Globus pallidus (tissue), 1 donor: ENCODE results near the gene ARHGAP33.
A peak's percentile ranks its signal among the peaks of the same experiment; 100 is the strongest.

Source experiments
- DNase-seq: peaks from one replicate; pipeline ENCODE4 v3.0.0-alpha.2; 2015; ENCODE audit warnings: low spot score

Gene ARHGAP33, protein sequence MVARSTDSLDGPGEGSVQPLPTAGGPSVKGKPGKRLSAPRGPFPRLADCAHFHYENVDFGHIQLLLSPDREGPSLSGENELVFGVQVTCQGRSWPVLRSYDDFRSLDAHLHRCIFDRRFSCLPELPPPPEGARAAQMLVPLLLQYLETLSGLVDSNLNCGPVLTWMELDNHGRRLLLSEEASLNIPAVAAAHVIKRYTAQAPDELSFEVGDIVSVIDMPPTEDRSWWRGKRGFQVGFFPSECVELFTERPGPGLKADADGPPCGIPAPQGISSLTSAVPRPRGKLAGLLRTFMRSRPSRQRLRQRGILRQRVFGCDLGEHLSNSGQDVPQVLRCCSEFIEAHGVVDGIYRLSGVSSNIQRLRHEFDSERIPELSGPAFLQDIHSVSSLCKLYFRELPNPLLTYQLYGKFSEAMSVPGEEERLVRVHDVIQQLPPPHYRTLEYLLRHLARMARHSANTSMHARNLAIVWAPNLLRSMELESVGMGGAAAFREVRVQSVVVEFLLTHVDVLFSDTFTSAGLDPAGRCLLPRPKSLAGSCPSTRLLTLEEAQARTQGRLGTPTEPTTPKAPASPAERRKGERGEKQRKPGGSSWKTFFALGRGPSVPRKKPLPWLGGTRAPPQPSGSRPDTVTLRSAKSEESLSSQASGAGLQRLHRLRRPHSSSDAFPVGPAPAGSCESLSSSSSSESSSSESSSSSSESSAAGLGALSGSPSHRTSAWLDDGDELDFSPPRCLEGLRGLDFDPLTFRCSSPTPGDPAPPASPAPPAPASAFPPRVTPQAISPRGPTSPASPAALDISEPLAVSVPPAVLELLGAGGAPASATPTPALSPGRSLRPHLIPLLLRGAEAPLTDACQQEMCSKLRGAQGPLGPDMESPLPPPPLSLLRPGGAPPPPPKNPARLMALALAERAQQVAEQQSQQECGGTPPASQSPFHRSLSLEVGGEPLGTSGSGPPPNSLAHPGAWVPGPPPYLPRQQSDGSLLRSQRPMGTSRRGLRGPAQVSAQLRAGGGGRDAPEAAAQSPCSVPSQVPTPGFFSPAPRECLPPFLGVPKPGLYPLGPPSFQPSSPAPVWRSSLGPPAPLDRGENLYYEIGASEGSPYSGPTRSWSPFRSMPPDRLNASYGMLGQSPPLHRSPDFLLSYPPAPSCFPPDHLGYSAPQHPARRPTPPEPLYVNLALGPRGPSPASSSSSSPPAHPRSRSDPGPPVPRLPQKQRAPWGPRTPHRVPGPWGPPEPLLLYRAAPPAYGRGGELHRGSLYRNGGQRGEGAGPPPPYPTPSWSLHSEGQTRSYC

DNA sequence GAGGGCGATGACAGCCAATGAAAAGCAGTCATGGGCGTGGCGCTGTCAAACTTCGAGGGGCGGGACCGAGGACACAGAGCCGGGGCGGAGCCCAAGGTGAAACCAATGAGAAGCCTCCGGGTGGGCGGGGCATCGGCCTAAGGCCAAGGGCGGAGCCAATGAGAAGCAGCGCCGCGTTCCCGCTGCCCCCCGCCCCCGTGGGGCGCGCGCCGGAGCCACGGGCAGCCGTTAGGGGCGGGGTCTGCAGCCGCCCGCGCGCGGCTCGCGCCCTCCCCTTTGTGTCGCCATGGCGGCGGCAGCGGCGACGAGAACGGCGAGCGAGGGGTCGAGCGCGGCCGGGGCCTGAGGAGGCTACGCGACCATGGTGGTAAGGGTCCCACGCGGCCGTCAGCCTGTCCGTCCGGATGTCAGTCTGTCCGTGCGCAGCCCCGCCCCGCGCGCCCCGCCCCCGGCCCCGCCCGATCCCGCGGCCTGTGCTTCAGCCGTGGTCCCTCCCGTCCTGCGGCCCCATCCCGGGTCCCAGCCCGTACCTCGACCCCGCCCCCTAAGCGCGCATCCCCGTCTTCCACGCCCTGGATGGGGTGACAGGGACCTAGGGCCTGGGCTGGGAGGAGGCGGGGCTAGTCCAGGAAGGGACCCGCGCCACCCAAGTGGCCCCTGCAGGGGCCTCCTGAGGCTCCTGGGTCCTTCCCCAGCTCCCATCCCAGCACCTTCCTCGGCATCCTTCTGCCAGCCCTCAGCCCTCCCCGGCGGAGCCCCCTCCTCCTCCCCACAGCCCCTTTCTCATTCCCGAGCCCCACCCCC lies at the start of gene ARHGAP33:
TSS of gene ARHGAP33 (plus strand) at position 267 of the 804 bp plus-strand sequence. CDS start at position 362, 95 bp downstream.
- peak; percentile 97 for DNase-seq

DNA sequence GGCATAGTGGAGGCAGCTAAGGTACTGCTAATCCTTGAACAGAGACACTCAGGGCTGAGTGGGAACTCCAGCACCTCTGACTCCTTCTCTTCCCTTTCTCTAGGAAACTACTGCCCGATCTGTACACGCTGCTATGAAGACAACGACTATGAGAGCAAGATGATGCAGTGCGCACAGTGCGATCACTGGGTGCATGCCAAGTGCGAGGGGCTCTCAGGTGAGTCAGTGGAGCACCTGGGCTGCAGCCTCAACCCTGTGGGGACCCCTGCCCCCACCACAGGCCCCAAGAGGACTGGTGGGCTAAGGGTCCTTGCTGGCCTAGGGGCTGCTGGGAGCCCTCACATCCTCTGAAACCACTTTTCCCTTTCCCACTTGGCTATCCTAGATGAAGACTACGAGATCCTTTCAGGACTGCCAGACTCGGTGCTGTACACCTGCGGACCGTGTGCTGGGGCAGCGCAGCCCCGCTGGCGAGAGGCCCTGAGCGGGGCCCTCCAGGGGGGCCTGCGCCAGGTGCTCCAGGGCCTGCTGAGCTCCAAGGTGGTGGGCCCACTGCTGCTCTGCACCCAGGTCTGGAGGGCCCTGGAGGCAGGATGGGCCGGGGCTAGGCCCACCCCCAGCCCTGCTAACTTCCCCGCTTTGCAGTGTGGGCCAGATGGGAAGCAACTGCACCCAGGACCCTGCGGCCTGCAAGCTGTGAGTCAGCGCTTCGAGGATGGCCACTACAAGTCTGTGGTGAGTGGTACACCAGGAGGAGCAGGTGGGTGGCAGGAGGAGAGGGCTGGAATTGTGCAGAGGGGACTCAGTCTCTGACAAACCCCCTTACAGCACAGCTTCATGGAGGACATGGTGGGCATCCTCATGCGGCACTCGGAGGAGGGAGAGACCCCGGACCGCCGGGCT lies 48.1 kb upstream of the ARHGAP33 start:
- DNase-seq: no peak

DNA sequence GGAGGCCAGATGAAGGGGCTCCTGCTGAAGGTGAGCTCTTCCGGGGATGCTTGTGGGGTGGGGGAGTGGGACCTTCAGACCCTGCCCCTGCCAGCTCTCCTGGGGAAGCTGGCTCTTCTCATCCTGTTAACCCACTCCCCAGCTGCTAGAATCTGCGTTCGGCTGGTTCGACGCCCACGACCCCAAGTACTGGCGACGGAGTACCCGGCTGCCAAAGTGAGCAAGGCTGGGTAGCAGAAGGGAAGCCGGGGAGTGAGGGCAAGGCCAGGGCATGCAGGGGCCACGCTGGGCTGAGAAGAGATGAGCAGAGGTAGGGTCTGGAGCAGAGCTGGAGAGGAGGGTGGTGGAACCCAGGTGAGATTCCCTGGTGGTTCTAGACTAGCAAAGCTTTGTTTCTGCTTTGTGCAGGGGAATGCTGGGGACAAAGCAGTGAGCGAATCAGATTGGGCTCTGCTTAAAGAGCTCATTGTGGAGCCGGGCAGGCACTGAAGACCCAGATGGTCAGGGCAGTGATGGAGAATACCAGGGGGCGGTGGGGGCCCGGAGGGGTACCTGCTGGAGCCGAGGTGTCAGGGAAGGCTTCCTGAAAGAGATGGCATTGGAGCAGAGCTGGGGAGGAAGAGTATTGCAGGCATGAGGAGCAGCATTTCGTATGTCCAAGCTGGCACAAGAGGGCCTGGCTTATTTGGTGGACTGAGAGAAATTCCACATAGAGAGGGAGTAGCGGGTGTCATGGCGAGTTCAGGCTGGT lies 47.2 kb upstream of the ARHGAP33 start:
- no peak for DNase-seq

DNA sequence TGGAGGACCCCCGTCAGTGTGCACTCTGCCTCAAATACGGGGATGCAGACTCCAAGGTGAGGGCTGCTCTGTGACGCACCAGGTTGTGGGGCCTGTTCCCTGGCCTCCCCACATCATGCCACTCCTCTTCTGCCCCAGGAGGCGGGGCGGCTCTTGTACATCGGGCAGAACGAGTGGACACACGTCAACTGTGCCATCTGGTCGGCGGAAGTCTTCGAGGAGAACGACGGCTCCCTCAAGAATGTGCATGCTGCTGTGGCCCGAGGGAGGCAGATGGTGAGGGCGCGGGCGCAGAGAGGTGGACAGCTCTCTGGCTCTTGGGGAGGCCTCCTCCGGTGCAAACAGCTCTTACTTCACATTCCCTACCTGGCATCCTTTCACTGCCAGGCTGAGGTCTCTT lies 46.3 kb upstream of the ARHGAP33 start:
- DNase-seq: no peak

DNA sequence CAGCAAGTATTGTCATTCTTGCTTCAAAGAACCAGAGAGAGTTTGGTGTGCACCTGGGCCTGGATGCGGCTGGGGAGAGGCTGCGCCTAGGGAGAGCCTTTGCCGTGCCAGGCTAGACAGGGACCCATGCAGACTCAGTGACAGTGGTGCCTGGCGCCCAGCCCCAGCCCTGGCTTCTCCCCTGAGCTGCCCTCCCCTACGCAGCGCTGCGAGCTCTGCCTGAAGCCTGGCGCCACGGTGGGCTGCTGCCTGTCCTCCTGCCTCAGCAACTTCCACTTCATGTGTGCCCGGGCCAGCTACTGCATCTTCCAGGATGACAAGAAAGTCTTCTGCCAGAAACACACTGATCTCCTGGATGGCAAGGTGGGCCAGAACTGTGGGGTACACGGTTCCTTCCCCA lies 45.6 kb upstream of the ARHGAP33 start:
- no peak for DNase-seq

DNA sequence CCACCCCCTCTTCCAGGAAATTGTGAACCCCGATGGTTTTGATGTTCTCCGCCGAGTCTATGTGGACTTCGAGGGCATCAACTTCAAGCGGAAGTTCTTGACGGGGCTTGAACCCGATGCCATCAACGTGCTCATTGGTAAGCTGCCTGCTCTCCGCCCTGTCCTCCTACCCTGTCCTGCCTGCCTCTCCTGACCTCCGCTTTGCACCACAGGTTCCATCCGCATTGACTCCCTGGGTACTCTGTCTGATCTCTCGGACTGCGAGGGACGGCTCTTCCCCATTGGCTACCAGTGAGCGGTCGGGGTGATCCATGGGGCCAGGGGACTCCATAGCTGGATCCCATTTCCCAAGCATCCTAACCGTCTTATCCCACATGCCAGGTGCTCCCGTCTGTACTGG lies 45.0 kb upstream of the ARHGAP33 start:
- no peak for DNase-seq

DNA sequence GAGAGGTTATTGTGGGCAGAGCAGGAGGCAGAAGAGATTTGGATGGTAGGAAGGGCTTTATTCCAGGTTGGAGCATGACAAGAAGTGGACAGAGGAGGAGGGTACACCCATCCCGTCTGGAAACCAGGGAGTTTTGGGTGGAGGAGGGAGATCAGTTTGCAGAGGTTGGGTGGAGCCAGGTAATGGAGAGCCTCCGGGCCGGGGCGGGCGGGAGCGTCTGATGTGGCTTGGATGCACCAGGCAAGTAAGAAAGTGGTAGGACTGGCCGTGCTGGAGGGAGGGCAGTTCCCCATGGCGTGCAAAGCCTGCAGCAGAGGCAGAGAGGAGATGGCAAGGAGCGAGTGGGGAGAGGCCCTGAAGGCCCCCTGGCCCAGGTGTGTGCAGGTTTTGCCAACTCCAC lies 44.0 kb upstream of the ARHGAP33 start:
- DNase-seq: no peak

DNA sequence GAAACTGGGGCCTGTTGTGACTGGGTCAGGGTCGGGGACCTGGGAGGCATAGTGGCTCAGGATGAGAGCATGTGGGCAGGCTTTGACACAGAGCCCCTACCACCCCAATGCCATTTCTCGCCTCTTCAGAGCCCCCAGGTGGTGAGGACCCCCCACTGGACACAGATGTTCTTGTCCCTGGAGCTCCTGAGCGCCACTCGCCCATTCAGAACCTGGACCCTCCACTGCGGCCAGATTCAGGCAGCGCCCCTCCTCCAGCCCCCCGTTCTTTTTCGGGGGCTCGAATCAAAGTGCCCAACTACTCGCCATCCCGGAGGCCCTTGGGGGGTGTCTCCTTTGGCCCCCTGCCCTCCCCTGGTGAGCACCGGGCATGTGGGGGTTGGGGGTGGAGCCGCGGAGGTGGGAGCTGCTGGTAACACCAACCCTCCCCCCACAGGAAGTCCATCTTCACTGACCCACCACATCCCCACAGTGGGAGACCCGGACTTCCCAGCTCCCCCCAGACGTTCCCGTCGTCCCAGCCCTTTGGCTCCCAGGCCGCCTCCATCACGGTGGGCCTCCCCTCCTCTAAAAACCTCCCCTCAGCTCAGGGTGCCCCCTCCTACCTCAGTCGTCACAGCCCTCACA lies 43.5 kb upstream of the ARHGAP33 start:
- DNase-seq: no peak

DNA sequence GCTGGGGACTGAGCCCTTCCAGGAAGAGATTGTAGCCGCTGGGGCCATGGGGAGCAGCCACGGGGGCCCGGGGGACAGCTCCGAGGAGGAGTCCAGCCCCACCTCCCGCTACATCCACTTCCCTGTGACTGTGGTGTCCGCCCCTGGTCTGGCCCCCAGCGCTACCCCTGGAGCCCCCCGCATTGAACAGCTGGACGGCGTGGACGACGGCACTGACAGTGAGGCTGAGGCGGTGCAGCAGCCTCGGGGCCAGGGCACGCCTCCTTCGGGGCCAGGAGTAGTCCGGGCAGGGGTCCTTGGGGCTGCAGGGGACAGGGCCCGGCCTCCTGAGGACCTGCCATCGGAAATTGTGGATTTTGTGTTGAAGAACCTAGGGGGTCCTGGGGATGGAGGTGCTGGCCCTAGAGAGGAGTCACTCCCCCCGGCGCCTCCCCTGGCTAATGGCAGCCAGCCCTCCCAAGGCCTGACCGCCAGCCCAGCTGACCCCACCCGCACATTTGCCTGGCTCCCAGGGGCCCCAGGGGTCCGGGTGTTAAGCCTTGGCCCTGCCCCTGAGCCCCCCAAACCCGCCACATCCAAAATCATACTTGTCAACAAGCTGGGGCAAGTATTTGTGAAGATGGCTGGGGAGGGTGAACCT lies 42.7 kb upstream of the ARHGAP33 start:
- no peak for DNase-seq

DNA sequence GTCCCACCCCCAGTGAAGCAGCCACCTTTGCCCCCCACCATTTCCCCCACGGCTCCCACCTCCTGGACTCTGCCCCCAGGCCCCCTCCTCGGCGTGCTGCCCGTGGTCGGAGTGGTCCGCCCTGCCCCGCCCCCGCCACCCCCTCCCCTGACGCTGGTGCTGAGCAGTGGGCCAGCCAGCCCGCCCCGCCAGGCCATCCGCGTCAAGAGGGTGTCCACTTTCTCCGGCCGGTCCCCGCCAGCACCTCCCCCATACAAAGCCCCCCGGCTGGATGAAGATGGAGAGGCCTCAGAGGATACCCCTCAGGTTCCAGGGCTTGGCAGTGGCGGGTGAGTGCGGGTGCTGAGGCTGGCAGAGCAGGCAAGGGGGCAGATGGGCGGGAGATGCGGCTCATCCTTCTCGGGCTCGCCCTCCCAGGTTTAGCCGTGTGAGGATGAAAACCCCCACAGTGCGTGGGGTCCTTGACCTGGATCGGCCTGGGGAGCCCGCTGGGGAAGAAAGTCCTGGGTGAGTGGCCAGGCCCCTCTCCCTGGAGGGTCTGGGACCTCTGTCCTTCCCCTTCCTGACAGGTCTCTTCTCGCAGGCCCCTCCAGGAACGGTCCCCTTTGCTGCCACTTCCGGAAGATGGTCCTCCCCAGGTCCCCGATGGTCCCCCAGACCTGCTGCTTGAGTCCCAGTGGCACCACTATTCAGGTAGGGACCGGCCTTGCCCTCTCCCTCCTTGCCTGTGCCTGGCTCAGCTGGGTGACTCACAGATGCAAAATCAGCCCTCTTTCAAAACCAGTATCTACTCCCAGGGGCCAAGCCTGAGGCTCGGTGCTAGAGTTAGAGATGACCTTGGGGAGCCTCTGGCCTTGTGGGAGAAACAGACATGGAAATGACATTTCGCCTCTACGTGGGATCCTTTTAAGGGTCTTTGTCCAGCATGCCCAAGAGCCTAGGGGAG lies 41.9 kb upstream of the ARHGAP33 start:
- no peak for DNase-seq

DNA sequence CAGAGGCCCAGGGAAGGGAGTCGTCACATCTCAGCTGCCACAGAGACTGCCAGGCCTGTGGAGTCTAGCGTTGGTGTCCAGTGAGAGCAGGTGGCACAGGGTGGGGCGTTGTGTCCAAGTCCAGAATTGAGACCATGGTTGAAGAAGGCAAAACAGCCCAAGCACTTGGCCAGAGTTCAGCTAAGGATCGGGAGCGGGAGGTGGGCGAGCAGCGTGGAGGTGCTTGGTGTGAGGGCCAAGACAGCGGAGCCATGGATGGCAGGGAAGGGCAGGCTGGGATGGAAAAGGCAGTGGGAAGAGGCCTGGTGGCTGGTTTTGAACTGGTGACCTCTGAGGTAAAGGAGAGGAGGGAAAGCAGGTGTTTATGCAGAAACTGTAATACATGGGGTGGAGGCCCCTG lies 41.1 kb upstream of the ARHGAP33 start:
- no peak for DNase-seq

DNA sequence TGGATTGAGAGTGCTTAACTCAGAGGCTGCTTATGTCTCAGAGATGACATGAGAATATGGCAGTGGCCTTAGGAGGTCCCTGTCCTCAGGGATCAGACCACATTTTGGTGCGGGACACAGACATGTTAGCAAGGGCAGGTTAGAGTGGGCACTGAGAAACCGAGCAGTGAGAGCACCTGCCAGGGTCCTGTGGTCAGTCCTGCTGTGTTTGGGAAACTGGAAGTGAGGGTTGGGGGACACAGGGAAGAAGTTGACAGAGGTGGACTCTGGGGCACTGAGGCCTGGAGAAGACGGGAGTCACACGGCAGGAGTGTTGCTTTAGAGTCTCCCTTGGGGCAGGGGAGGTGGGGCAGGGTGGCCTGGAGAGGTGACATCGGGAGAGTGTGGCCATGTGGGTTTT lies 40.5 kb upstream of the ARHGAP33 start:
- DNase-seq: no peak

DNA sequence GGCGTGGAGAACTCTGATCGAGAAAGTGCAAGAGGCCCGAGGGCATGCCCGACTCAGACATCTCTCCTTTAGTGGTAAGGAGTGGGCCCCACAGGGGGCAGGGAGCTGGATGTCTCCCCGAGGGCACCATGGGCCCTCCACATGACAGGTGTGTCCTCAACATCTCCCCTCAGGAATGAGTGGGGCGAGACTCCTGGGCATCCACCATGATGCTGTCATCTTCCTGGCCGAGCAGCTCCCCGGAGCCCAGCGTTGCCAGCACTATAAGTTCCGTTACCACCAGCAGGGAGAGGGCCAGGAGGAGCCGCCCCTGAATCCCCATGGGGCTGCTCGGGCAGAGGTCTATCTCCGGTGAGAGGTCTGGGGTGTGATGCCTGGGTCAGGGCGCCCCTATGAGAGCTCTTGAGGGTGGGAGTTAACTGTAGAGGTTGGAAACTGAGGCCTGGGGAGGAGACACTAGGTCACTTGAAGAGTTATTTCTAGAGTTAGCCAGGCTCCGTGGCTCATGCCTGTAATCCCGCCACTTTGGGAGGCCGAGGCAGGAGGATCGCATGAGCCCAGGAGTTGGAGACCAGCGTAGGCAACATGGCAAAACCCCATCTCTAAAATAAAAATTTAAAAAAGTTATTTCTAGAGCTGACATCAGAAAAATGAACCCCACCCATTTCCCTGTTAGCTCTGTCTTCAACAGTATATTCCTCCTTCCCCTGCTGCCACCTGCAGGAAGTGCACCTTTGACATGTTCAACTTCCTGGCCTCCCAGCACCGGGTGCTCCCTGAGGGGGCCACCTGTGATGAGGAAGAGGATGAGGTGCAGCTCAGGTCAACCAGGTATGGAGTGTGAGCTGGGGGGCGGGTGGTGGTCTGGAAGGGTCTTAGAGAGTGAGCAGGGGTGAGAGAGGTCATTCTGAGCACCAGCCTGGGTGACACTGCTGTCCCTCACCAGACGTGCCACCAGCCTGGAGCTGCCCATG lies 38.2 kb upstream of the ARHGAP33 start:
- DNase-seq: no peak

DNA sequence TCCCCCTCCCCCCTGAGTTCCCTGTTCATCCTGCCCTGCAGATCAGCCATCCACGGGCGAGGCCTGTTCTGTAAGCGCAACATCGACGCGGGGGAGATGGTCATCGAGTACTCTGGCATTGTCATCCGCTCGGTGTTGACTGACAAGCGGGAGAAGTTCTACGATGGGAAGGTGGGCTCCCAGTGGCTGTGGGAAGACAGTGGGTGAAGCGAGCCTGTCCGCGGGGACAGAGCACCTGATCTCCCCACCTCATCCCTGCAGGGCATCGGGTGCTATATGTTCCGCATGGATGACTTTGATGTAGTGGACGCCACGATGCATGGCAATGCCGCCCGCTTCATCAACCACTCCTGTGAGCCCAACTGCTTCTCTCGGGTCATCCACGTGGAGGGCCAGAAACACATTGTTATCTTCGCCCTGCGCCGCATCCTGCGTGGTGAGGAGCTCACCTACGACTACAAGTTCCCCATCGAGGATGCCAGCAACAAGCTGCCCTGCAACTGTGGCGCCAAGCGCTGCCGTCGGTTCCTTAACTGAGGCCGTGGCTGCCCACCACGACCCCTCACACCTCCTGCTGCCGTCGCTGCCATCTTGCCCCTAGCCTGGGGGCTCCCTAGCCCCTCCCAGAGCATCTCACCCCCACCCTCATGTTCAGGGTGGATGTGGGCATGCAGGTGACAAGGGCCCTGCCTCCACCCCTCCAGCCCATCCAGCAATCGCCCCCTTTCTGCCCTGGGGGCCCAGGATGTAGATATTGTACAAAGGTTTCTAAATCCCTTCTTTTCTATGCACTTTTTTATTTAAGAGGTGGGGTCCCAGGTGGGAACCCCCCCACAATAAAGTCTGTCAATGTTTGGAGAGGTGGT lies 37.1 kb upstream of the ARHGAP33 start:
- no peak for DNase-seq

DNA sequence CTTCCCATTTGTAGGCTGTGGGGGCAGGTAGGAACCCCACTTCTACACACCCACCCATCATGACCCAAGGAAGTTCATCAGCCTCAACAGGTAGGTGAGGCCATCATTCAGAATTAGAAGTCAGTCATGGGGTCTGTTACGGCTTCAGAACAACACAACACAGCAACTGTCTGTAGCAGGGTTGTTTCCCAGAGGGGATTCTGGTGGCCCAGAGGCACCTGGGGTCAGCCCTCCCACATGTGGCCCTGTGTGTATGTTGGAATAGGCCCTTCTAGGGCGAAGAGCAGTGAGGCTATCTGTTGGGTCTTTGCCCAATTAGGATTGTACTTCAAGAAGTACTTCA lies 36.5 kb upstream of the ARHGAP33 start:
- no peak for DNase-seq
